Measurements from ENCODE around the gene CDK7. TPM values are rescaled to one million over a fixed set of nuclear protein-coding genes. Genes with fewer than 3 reads are reported as not detected.

Gene CDK7
- total RNA-seq, 2 experiments from 2014 or later = 40.6 to 46.2 TPM

GRCh38 chr5:69288069-69288468 is 53.4 kb downstream of the CDK7 start:
- POLR2A ChIA-PET = interaction anchor here (1.1 kb wide), 1 partner anchor 9 kb away, joined by 3 read pairs; no protein-coding TSS in a partner anchor
- Mint-ChIP-seq H3K4me3 (no peak overlapping the region), H3K4me1 (ENCODE audit: low read depth) (no peaks in the 10 kb centered on the region), H3K27me3 (no peaks in the 10 kb centered on the region), H3K27ac (no peak overlapping the region), H3K9me3 (no peaks in the 10 kb centered on the region), H3K36me3 (ENCODE audit: low read depth) (peaks cover 7% of the 10 kb centered on the region)
- no peak for DNase-seq
- TF ChIP-seq, protein P1, sequence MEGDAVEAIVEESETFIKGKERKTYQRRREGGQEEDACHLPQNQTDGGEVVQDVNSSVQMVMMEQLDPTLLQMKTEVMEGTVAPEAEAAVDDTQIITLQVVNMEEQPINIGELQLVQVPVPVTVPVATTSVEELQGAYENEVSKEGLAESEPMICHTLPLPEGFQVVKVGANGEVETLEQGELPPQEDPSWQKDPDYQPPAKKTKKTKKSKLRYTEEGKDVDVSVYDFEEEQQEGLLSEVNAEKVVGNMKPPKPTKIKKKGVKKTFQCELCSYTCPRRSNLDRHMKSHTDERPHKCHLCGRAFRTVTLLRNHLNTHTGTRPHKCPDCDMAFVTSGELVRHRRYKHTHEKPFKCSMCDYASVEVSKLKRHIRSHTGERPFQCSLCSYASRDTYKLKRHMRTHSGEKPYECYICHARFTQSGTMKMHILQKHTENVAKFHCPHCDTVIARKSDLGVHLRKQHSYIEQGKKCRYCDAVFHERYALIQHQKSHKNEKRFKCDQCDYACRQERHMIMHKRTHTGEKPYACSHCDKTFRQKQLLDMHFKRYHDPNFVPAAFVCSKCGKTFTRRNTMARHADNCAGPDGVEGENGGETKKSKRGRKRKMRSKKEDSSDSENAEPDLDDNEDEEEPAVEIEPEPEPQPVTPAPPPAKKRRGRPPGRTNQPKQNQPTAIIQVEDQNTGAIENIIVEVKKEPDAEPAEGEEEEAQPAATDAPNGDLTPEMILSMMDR (IDR thresholded peaks at IDR 0.05) = no peak
- ATAC-seq = no peak
- intact Hi-C loops (cut with micrococcal nuclease) = no loop called here
- CTCF ChIA-PET = no interaction called here

- TF ChIP-seq, protein P1 (IDR thresholded peaks at IDR 0.05) = no peak
- no peak overlapping the region for H3K4me3 Mint-ChIP-seq
- H3K9me3 Mint-ChIP-seq = no peaks in the 10 kb centered on the region
- H3K36me3 Mint-ChIP-seq (ENCODE audit: low read depth) = peaks cover 7% of the 10 kb centered on the region
- no peak for DNase-seq
- H3K27ac Mint-ChIP-seq = no peak overlapping the region
- H3K27me3 Mint-ChIP-seq = no peaks in the 10 kb centered on the region
- H3K4me1 Mint-ChIP-seq (ENCODE audit: low read depth) = no peaks in the 10 kb centered on the region
- POLR2A ChIA-PET = interaction anchor here (1.1 kb wide), 1 partner anchor 9 kb away, joined by 3 read pairs; no protein-coding TSS in a partner anchor
- intact Hi-C loops (cut with micrococcal nuclease) = no loop called here
- CTCF ChIA-PET = interaction anchor here (0.6 to 1.7 kb wide), 2 partner anchors 9 to 12 kb away, joined by 3 to 4 read pairs; no protein-coding TSS in a partner anchor
- ATAC-seq = no peak
These were observed 54.0 kb downstream of the CDK7 start for GRCh38 chr5:69288688-69289087.

- H3K27ac Mint-ChIP-seq = no peak overlapping the region
- ChIA-PET CTCF (no interaction called here), POLR2A (no interaction called here)
- H3K4me3 Mint-ChIP-seq = no peak overlapping the region
- intact Hi-C loops (cut with micrococcal nuclease) = no loop called here
- no peaks in the 10 kb centered on the region for H3K4me1 Mint-ChIP-seq (ENCODE audit: low read depth)
- ATAC-seq (no peak), DNase-seq (no peak)
- TF ChIP-seq, protein P1 (IDR thresholded peaks at IDR 0.05) = no peak
- H3K27me3 Mint-ChIP-seq = no peaks in the 10 kb centered on the region
- no peaks in the 10 kb centered on the region for H3K9me3 Mint-ChIP-seq
- peaks cover 4% of the 10 kb centered on the region for H3K36me3 Mint-ChIP-seq (ENCODE audit: low read depth)
These were observed 57.6 kb downstream of the CDK7 start for GRCh38 chr5:69292306-69292705.

GRCh38 chr5:69293882-69294281 is 59.2 kb downstream of the CDK7 start:
- POLR2A ChIA-PET = no interaction called here
- H3K36me3 Mint-ChIP-seq (ENCODE audit: low read depth) = peaks cover 4% of the 10 kb centered on the region

DNA sequence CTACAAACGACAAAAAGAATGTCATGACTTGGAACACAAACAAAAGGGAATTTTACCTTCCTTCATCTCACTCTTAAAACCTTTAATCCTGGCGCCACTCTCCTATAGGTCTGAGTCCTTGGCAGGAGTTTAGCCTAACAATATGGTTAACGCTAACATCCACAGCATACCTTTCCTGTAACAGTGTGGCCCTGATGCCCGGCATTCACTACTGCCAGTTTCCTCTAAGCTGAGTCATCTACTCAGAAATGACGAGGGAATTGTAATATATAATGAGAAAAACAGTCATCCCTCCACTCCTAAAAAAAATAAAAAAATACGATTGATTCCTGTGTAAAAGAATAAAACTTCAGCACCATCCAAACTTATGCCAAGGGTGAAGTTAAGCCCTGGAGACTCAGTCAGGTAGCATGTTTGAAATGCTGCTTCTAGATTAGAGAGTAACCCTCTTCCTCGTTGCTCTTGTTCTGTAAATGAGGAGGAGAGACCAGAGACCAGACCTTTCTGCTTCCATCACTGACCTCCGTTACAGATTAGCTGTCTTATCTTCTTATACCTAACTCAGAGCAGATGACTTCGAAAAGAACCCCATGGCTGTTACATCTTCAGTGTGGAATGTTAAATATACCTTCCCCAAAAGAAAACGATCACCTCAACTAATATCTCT is 60.5 kb downstream of the CDK7 start:
- intact Hi-C loops (cut with micrococcal nuclease) = no loop called here
- Mint-ChIP-seq H3K27me3 (no peaks in the 10 kb centered on the region), H3K9me3 (no peaks in the 10 kb centered on the region), H3K27ac (no peak overlapping the region), H3K4me1 (ENCODE audit: low read depth) (no peaks in the 10 kb centered on the region), H3K36me3 (ENCODE audit: low read depth) (peaks cover 4% of the 10 kb centered on the region), H3K4me3 (no peak overlapping the region)
- DNase-seq = no peak
- TF ChIP-seq, protein P1 (IDR thresholded peaks at IDR 0.05) = no peak
- CTCF ChIA-PET = no interaction called here
- ATAC-seq = no peak
- POLR2A ChIA-PET = interaction anchor here (0.6 kb wide), 1 partner anchor 12 kb away, joined by 3 read pairs; no protein-coding TSS in a partner anchor

More at GRCh38 chr5:69293882-69294281, 59.2 kb downstream of the CDK7 start:
- ATAC-seq (no peak), DNase-seq (no peak)
- H3K27me3 Mint-ChIP-seq = no peaks in the 10 kb centered on the region
- CTCF ChIA-PET = no interaction called here
- H3K4me1 Mint-ChIP-seq (ENCODE audit: low read depth) = no peaks in the 10 kb centered on the region
- intact Hi-C loops (cut with micrococcal nuclease) = no loop called here
- TF ChIP-seq, protein P1 (IDR thresholded peaks at IDR 0.05) = no peak
- H3K9me3 Mint-ChIP-seq = no peaks in the 10 kb centered on the region
- no peak overlapping the region for H3K27ac Mint-ChIP-seq
- no peak overlapping the region for H3K4me3 Mint-ChIP-seq
